ENCODE data around the gene SETDB1. TPM values are rescaled to one million over a fixed set of nuclear protein-coding genes. Genes with fewer than 3 reads are reported as not detected.
"Not testable (repeated sequence)": the region's sequence is repeated elsewhere in the genome, so short reads cannot be mapped to it uniquely, and the experiment has no call there.

SETDB1 gene
- polyA plus RNA-seq, 1 donor: 56.7 TPM

DNA sequence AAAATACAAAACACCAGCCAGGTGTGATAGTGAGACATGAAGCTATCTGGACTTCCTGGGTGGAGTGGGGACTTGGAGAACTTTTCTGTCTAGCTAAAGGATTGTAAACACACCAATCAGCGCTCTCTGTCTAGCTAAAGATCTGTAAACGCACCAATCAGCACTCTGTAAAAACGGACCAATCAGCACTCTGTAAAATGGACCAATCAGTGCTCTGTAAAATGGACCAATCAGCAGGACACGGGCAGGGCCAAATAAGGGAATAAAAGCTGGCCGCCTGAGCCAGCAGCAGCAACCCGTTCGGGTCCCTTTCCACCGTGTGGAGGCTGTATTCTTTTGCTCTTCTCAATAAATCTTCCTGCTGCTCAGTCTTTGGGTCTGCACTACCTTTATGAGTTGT, 26.4 kb upstream of the SETDB1 start:
- not testable (repeated sequence) for H3K4me1 ChIP-seq (ENCODE audit: control insufficient read depth, insufficient read depth, low read length); H3K27ac ChIP-seq (ENCODE audit: low read length); H3K27me3 ChIP-seq (ENCODE audit: control insufficient read depth, insufficient read depth, low read length); H3K4me3 ChIP-seq (ENCODE audit: low read length); H3K36me3 ChIP-seq (ENCODE audit: control insufficient read depth, insufficient read depth, low read length); H3K9me3 ChIP-seq (ENCODE audit: control insufficient read depth, low read depth, low read length); DNase-seq
- WGBS (ENCODE audit: insufficient coverage, low lambda C conversion rate): no CpG with 5 or more reads among the region's 8 CpGs

DNA sequence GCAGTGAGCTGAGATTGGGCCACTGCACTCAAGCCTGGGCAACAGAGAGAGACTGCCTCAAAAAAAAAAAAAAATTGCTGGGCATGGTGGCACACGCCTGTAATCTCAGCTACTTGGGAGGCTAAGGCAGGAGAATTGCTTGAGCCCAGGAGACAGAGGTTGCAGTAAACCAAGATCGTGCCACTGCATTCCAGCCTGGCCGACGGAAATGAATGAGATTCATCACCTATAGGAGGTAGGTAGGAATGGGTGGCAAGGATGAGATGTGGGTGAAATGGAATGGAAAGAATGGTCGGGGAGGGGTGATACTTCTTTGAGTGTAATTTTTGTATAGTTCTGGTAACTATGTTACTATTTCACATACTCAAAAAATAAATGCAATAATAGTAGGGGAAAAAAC, 23.8 kb upstream of the SETDB1 start:
- Histone ChIP-seq H3K27me3 (ENCODE audit: control insufficient read depth, insufficient read depth, low read length) (no peaks in the 10 kb centered on the region), H3K4me3 (ENCODE audit: low read length) (no peak overlapping the region), H3K9me3 (ENCODE audit: control insufficient read depth, low read depth, low read length) (no peaks in the 10 kb centered on the region), H3K27ac (ENCODE audit: low read length) (no peak overlapping the region), H3K4me1 (ENCODE audit: control insufficient read depth, insufficient read depth, low read length) (no peaks in the 10 kb centered on the region), H3K36me3 (ENCODE audit: control insufficient read depth, insufficient read depth, low read length) (no peaks in the 10 kb centered on the region)
- no peak for DNase-seq
- 96% methylated on average over 4 of the region's 5 CpGs for WGBS (ENCODE audit: insufficient coverage, low lambda C conversion rate)

DNA sequence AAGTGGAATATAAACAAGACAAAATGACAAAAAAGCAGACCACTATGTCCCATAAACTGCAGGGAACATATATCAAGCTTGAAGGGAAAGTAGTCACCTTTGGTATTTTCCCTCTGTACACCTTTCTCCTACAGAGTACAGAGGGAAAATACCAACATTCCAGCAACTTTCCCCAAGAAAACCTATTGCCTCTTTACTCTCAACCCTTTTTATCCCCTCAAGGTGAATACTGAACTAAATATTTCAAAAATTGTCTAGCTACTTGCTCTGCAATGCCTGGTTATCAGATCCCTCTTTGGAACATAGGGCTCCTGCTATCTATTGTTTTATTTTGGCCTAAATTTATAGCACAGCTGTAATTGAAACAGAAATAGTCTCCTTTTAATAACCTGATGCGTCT, 23.4 kb upstream of the SETDB1 start:
- no peaks in the 10 kb centered on the region for H3K27me3 ChIP-seq (ENCODE audit: control insufficient read depth, insufficient read depth, low read length)
- 100% methylated on average over 1 of the region's 1 CpG for WGBS (ENCODE audit: insufficient coverage, low lambda C conversion rate)

DNA sequence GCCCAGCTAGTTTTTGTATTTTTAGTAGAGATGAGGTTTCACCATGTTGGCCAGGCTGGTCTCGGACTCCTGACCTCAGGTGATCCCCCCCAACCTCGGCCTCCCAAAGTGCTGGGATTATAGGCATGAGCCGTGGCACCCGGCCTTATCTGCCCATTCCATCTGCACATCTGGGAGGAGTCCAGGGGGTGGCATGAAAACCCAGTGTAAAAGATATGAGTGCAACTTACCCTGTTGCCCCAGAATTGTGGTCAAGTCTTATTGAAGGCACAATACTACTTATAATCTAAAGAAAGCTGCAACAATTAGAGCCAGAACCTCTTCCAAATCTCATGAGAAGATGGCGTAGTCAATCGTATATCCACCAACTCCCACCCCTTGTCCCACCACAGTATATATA, 20.9 kb upstream of the SETDB1 start:
- no peaks in the 10 kb centered on the region for H3K4me1 ChIP-seq (ENCODE audit: control insufficient read depth, insufficient read depth, low read length)
- no CpG with 5 or more reads among the region's 6 CpGs for WGBS (ENCODE audit: insufficient coverage, low lambda C conversion rate)
- H3K27me3 ChIP-seq (ENCODE audit: control insufficient read depth, insufficient read depth, low read length): no peaks in the 10 kb centered on the region
- H3K36me3 ChIP-seq (ENCODE audit: control insufficient read depth, insufficient read depth, low read length): no peaks in the 10 kb centered on the region
- DNase-seq: no peak
- no peaks in the 10 kb centered on the region for H3K9me3 ChIP-seq (ENCODE audit: control insufficient read depth, low read depth, low read length)
- no peak overlapping the region for H3K27ac ChIP-seq (ENCODE audit: low read length)
- no peak overlapping the region for H3K4me3 ChIP-seq (ENCODE audit: low read length)

More for the DNA sequence above, 23.4 kb upstream of the SETDB1 start:
- no peak for DNase-seq
- Histone ChIP-seq H3K9me3 (ENCODE audit: control insufficient read depth, low read depth, low read length) (no peaks in the 10 kb centered on the region), H3K27ac (ENCODE audit: low read length) (no peak overlapping the region), H3K36me3 (ENCODE audit: control insufficient read depth, insufficient read depth, low read length) (no peaks in the 10 kb centered on the region), H3K4me1 (ENCODE audit: control insufficient read depth, insufficient read depth, low read length) (no peaks in the 10 kb centered on the region), H3K4me3 (ENCODE audit: low read length) (no peak overlapping the region)

DNA sequence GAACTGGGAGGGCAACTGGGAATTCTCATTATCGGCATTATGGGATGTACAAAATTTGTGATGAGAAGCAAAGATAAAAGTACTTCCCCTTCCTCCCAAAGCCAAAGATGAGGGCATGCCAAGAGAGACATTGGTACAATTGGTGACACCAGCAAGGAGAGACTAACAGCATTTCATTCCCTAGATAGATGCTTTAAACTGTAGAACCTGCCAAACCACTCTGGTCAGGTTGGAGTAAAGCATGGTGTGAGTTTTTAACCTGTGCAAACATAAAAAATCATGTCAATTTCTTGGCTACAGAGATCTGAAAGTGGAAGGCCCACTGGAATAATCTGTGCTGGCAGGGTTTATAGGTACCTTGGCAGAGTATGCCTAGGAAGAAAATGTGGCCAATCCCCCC, 19.8 kb upstream of the SETDB1 start:
- H3K27me3 ChIP-seq (ENCODE audit: control insufficient read depth, insufficient read depth, low read length): no peaks in the 10 kb centered on the region
- no peak overlapping the region for H3K4me3 ChIP-seq (ENCODE audit: low read length)
- no peak overlapping the region for H3K27ac ChIP-seq (ENCODE audit: low read length)
- H3K36me3 ChIP-seq (ENCODE audit: control insufficient read depth, insufficient read depth, low read length): no peaks in the 10 kb centered on the region
- no peaks in the 10 kb centered on the region for H3K4me1 ChIP-seq (ENCODE audit: control insufficient read depth, insufficient read depth, low read length)
- DNase-seq: no peak
- no peaks in the 10 kb centered on the region for H3K9me3 ChIP-seq (ENCODE audit: control insufficient read depth, low read depth, low read length)
- no CpG with 5 or more reads among the region's 1 CpG for whole genome bisulfite sequencing (ENCODE audit: insufficient coverage, low lambda C conversion rate)

DNA sequence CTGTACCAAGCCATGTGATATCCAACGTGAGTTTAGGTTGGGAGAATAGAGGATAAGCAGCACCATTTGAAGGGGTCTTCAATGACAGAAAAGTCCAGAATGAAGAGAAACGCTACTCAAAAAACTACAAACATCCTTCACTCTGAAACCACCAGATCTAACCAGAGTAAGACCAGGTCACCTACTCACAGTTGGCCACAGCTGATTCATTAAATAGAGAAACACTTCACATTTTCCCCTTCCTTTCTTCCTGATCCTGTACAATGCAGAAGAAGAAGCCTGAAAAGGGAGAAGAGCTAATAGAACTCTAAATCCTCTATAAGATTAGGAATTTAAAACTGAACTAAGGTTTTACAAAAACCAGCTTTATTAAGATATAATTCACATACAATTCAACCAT, 19.4 kb upstream of the SETDB1 start:
- no CpG with 5 or more reads among the region's 2 CpGs for WGBS (ENCODE audit: insufficient coverage, low lambda C conversion rate)
- Histone ChIP-seq H3K4me3 (ENCODE audit: low read length) (no peak overlapping the region), H3K4me1 (ENCODE audit: control insufficient read depth, insufficient read depth, low read length) (no peaks in the 10 kb centered on the region), H3K27me3 (ENCODE audit: control insufficient read depth, insufficient read depth, low read length) (no peaks in the 10 kb centered on the region), H3K9me3 (ENCODE audit: control insufficient read depth, low read depth, low read length) (no peaks in the 10 kb centered on the region), H3K27ac (ENCODE audit: low read length) (no peak overlapping the region), H3K36me3 (ENCODE audit: control insufficient read depth, insufficient read depth, low read length) (no peaks in the 10 kb centered on the region)
- DNase-seq: no peak

DNA sequence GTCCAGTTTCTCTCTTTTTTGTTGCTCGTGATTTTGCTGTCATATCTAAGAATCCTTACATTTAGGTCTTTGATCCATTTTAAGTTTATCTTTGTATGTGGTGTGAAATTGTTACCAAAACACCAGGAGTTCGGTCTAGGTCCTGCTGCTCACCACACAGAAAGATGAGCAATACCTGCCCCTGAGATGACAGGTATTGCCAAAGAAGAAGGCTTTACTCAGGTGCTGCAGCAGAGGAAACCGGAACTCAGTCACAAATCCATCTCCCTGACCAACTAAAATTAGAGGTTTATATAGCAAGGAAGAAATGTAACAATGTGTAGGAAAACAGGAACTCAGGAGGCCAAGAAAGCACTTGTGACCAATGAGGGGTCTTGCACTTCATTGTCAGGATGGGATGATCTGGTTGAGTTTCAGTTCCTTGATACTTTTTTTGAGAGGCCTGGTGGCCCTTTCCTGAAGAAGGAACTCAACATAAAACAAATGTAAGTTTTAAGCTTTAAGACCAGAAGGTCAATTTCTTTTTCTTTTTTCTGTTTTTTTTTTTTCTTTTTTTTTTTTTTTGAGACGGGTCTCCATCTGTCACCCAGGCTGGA, 16.5 kb upstream of the SETDB1 start:
- Histone ChIP-seq H3K36me3 (ENCODE audit: control insufficient read depth, insufficient read depth, low read length) (no peaks in the 10 kb centered on the region), H3K4me3 (ENCODE audit: low read length) (no peak overlapping the region), H3K27ac (ENCODE audit: low read length) (no peak overlapping the region), H3K4me1 (ENCODE audit: control insufficient read depth, insufficient read depth, low read length) (no peaks in the 10 kb centered on the region), H3K27me3 (ENCODE audit: control insufficient read depth, insufficient read depth, low read length) (no peaks in the 10 kb centered on the region), H3K9me3 (ENCODE audit: control insufficient read depth, low read depth, low read length) (no peaks in the 10 kb centered on the region)
- no peak for DNase-seq
- WGBS (ENCODE audit: insufficient coverage, low lambda C conversion rate): no CpG with 5 or more reads among the region's 4 CpGs

DNA sequence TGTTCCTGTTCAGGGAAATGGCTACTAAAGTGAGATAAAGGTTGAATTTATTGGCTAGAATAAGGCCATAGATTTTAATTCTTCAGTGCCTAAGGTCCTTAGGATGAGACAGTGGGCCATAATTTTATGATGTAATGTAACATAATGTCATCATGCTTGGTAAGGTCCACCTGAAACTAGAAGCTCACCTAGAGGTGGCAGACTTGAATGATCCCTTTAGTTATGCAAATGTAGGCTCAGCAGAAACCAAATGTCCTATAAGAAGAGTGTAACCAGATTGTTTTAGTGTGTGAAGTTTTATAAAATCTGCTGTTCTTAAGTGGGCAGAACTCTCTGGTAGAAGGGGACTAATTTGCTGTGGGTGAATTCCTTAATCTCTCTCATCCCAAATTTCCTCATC, 13.5 kb upstream of the SETDB1 start:
- H3K4me3 ChIP-seq (ENCODE audit: low read length): no peak overlapping the region

DNA sequence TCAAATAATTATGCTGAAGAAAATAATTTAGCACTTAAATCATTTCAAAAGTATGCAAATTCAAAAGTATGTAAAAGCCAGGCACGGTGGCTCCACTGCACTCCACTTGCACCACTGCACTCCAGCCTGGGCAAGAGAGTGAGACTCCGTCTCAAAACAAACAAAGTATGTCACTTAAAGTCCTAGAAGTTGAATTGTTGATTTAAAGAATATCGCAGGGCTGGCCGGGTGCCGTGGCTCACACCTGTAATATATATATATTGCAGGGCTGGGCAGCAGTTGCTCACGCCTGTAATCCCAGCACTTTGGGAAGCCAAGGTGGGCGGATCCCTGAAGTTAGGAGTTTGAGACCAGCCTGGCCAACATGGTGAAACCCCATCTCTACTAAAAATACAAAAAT, 8.8 kb upstream of the SETDB1 start:
- H3K4me1 ChIP-seq (ENCODE audit: control insufficient read depth, insufficient read depth, low read length): peaks cover 2% of the 10 kb centered on the region
- H3K27me3 ChIP-seq (ENCODE audit: control insufficient read depth, insufficient read depth, low read length): no peaks in the 10 kb centered on the region
- no peaks in the 10 kb centered on the region for H3K9me3 ChIP-seq (ENCODE audit: control insufficient read depth, low read depth, low read length)
- 100% methylated on average over 1 of the region's 7 CpGs for WGBS (ENCODE audit: insufficient coverage, low lambda C conversion rate)
- H3K36me3 ChIP-seq (ENCODE audit: control insufficient read depth, insufficient read depth, low read length): no peaks in the 10 kb centered on the region
- DNase-seq: no peak
- H3K27ac ChIP-seq (ENCODE audit: low read length): no peak overlapping the region
- H3K4me3 ChIP-seq (ENCODE audit: low read length): no peak overlapping the region

More for the DNA sequence above, 13.5 kb upstream of the SETDB1 start:
- H3K9me3 ChIP-seq (ENCODE audit: control insufficient read depth, low read depth, low read length): no peaks in the 10 kb centered on the region
- H3K27me3 ChIP-seq (ENCODE audit: control insufficient read depth, insufficient read depth, low read length): no peaks in the 10 kb centered on the region
- no peaks in the 10 kb centered on the region for H3K36me3 ChIP-seq (ENCODE audit: control insufficient read depth, insufficient read depth, low read length)
- H3K27ac ChIP-seq (ENCODE audit: low read length): no peak overlapping the region
- DNase-seq: no peak
- no peaks in the 10 kb centered on the region for H3K4me1 ChIP-seq (ENCODE audit: control insufficient read depth, insufficient read depth, low read length)

DNA sequence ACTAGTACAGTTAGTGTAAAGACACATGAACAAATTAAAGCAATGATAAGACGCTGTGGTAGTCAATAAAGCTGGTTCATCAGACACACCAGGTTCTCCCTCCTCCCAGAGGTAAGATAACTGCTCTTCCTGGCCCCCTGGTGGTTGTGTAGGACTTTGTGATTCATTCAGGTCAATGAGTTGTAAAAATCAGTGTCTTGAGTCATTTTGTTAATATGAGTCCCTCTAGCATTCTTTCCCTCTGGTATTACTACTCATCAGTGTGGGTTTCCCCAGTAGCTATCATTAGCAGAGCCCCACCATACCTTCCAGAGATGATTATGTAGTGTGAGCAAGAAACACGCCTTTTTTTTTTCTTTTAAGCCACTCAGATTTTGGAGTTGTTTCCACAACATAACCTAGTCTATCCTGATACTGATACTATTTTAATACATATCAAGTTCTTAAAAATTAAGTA, 3.6 kb upstream of the SETDB1 start:
- no peaks in the 10 kb centered on the region for H3K27me3 ChIP-seq (ENCODE audit: control insufficient read depth, insufficient read depth, low read length)
- no peak overlapping the region for H3K4me3 ChIP-seq (ENCODE audit: low read length)
- no peak overlapping the region for H3K27ac ChIP-seq (ENCODE audit: low read length)
- peaks cover 2% of the 10 kb centered on the region for H3K9me3 ChIP-seq (ENCODE audit: control insufficient read depth, low read depth, low read length)
- WGBS (ENCODE audit: insufficient coverage, low lambda C conversion rate): no CpG with 5 or more reads among the region's 2 CpGs
- H3K4me1 ChIP-seq (ENCODE audit: control insufficient read depth, insufficient read depth, low read length): peaks cover 2% of the 10 kb centered on the region
- peaks cover under 1% of the 10 kb centered on the region for H3K36me3 ChIP-seq (ENCODE audit: control insufficient read depth, insufficient read depth, low read length)
- DNase-seq: peak; percentile 48 to 70

DNA sequence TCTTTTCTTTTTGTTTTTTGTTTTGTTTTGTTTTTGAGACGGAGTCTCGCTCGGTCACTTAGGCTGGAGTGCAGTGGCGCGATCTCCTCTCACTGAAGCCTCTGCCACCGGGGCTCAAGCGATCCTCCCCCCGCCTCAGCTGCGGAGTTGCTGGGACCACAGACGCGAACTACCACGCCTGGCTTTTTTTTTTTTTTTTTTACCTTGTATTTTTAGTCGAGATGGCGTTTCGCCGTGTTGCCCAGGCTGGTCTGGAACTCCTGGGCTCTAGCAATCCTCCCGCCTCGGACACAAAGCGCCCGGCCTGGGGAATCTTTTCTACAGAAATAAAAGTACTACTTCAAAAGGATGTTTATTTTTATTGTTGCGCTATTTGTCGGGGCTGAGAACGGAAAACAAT, 1.1 kb upstream of the SETDB1 start:
- H3K4me1 ChIP-seq (ENCODE audit: control insufficient read depth, insufficient read depth, low read length): peaks cover 2% of the 10 kb centered on the region
- peaks cover 21% of the 10 kb centered on the region for H3K36me3 ChIP-seq (ENCODE audit: control insufficient read depth, insufficient read depth, low read length)
- DNase-seq: no peak
- peaks cover 2% of the 10 kb centered on the region for H3K9me3 ChIP-seq (ENCODE audit: control insufficient read depth, low read depth, low read length)
- H3K27ac ChIP-seq (ENCODE audit: low read length): no peak overlapping the region
- 77% methylated on average over 4 of the region's 23 CpGs for WGBS (ENCODE audit: insufficient coverage, low lambda C conversion rate)
- peak overlapping the region; percentile 83 for H3K4me3 ChIP-seq (ENCODE audit: low read length)
- no peaks in the 10 kb centered on the region for H3K27me3 ChIP-seq (ENCODE audit: control insufficient read depth, insufficient read depth, low read length)
